Smooth muscle cell of the brain vasculature (primary cell): Measurements from ENCODE around the gene LIAS.
"Not testable (repeated sequence)": the region's sequence is repeated elsewhere in the genome, so short reads cannot be mapped to it uniquely, and the experiment has no call there.

Experiments
- DNase-seq: peaks from one replicate; pipeline ENCODE4 v3.0.0-alpha.2; 2012; ENCODE audit warnings: low read depth, low spot score

The LIAS gene

DNA sequence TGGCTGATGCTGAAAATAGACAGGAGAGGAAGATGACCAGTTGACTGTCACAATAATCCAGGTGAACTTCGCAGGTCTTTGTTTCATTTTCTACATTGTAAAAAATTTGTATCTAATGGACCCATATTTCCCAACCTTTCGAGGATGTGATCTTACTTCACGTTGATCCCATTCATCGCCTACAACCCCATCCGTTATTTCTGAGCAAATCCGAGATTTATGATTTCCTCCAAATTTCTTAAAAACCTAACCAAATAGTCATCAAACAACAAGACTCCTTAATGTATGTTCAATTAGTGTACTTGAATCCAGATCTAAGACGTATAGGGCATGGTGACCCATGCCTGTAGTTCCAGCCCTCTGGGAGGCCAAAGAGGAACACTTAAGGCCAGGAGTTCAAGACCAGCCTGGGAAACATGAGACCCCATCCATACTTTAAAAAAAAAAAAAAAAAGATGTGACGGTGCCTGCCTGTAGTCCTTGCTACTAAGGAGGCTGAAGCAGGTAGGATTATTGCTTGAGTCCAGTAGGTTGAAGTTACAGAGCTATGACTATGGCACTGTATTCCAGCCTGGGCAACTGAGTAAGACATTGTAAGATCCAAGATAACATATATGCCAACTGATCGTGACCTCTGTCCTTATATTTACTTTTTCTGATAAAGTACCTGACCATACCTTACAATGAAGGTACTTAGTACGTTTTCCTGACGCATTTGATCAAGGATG is 5.8 kb upstream of the LIAS start:
- DNase-seq = no peak

DNA sequence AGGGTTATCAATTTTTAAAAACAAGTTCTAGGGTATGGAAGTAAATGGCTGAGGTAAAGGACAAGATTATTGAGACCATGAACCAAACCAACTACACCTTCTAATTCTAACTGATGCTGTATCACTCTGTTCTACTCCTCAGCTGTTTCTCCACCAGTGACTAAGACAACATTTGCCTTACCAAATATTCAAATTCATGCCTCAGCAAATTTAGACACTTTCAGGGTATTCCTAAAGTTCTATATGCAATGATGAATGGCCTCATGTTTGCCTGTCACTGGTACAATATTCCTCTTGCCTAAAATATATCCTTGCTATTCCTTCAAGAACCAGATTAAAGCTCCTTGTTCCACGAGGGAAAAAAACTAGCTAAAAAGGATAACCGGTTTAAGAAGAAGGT is 5.1 kb upstream of the LIAS start:
- no peak for DNase-seq

DNA sequence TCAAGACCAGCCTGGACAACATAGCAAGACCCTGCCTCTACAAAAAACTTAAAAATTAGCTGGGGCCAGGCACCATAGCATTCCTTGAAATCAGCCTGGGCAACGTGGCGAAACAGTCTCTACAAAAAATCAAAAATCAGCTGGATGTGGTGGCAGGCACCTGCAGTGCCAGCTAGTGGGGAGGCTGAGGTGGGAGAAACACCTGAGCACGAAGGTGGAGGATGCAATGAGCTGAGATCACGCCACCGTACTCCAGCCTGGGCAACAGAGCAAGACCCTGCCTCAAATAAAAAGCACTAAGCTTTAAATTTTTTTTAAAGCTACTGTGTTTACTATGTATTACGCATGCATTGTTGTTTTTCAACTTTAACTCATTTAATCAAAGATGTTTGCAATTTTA is 3.4 kb upstream of the LIAS start:
- no peak for DNase-seq

DNA sequence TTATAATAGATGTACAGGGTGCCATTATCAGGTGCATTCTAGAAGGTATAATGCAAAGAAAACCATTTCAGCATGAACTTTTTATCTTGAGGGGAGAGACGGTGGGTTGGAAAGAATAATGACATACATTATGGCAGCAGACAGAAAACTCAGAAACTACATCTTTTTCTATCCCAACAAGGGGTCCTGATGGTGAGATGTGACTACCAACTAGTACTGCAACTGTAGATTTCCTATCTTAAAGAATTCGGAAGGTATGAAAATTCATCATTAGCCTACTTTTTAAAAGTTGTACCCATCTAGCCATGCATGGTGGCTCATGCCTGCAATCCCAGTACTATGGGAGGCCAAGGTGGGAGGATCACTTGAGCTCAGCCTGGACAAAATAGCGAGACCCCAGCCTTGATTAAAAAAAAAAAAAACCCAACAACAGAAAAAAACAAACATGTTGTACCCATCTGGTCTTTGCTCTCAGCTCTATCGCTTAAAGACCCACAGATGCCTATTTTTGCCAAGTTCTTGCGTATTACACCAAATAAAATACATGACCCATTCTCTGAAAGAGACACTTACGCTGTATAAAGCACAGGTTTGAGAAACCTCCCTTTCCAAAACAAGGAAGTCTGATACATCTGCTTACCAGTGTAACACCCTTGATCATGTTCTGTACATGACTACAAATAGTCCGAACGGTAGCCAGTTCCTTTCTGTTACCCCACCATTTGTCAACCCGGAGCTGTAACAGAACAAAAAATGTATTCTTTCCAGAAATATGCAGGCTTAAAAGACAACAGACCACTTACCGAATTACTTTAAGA is 1.7 kb upstream of the LIAS start:
- no peak for DNase-seq

DNA sequence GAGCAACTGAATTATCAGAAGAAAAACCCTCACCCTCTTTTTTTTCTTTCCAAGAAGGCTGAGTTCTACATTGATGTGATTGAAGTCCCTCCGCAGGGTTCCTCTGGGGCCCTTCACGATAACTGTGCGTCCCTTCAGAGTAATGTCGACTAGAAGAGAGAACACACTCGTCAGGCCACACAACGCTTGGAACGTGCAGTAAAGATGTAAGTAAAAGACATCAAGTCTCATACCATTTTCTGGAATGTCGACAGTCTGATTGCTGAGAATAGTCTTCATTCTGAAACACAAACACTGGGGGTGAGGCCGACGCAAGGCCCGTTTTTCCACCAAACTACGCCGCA is 723 bp upstream of the LIAS start:
- not testable (repeated sequence) for DNase-seq

DNA sequence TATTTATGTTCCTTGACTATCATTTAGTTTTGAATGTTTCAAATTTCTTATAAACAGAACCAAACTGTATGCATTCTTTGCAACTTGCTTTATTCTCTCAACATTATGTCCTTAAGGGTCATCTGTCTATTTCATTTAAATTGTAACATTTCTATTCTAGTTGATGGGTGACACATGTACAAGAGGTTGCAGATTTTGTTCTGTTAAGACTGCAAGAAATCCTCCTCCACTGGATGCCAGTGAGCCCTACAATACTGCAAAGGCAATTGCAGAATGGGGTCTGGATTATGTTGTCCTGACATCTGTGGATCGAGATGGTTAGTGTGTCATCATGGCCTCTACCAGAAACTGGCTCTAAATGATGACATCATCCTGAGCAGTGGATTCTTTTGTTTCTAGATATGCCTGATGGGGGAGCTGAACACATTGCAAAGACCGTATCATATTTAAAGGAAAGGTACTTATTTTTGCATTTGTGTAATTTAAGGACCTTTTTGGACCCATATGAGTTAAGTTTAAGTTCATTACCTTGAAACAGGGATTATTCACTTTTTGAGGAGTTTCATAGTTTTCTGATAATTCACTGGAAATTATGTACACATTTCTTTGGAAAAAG is 6.1 kb downstream of the LIAS start:
- peak; percentile 28 for DNase-seq

- DNase-seq = no peak
Measured at GRCh38 chr4:39466747-39467146, 7.9 kb downstream of the LIAS start.

GRCh38 chr4:39467464-39467863 is 8.6 kb downstream of the LIAS start:
- no peak for DNase-seq

- DNase-seq = peak; percentile 71
Measured at GRCh38 chr4:39469429-39470077, 10.7 kb downstream of the LIAS start.

GRCh38 chr4:39470402-39470801 is 11.5 kb downstream of the LIAS start:
- no peak for DNase-seq

DNA sequence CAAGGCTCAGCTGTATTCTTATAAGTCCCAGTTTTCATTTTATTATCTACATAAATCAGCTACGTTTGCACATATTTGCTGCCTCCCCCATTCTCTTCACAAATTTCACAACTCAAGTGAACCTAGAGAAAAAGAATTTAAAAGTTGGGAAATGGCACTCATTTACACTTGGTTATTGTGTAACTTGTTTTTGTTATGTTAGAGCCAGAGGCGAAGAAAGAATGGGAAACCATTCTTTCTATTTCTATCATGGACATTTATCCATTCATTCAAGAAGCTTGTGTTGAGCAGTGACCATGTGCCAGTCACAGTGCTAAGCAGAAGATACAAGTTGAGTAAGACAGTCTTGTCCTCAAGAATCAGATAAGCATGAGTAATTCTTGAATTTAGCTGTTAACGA is 13.5 kb downstream of the LIAS start:
- no peak for DNase-seq

- DNase-seq = no peak
Measured at GRCh38 chr4:39476187-39476895, 17.5 kb downstream of the LIAS start.

GRCh38 chr4:39480251-39480650 is 21.4 kb downstream of the LIAS start:
- DNase-seq = no peak

- no peak for DNase-seq
Measured at GRCh38 chr4:39480902-39481695, 22.2 kb downstream of the LIAS start.

GRCh38 chr4:39484582-39485272 is 25.9 kb downstream of the LIAS start:
- no peak for DNase-seq

DNA sequence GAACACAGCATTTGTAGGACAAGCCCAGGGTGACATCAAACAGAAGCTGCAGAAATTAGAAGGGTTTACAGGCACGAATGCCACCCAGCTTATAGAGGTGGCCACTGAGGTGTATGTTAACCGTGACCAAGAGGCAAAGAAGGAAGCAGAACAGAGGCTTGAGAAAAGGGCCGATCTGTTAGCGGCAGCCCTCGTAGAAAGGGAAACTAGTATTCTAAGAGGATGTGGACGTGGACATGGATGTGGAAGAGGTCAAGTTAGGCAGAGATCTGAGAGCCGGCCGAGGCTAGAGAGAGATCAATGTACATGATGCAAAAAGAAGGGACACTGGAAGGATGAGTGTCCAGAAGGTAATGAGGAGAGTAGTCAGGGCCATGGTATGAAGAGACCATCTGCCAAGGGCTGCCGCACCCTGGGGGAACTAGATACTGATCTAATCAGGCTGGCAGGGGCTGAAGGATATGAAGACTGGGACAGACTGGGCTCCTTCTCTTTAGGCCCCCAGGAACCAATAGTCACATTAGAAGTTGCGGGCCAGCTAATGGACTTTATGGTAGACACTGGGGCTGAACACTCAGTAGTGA is 27.5 kb downstream of the LIAS start:
- no peak for DNase-seq

DNA sequence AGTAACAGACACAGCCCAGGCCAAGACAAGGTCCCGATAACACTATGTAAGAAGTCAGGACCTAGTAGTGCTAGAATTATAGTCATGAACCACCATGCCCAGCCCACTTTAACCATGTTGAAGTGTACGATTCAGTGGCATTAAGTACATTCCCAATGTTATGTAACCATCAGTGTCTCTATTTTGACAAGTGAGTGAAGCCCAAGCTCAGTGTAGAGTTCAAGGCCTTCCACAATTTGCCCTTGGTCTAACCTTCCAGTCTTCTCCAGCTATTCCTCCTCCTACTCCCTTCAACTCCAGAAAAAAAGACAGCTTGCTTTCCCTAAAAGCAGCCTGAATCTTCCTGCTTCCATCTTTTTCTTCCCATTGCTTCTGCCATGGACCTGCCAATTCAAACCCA is 31.5 kb downstream of the LIAS start:
- DNase-seq = no peak

DNA sequence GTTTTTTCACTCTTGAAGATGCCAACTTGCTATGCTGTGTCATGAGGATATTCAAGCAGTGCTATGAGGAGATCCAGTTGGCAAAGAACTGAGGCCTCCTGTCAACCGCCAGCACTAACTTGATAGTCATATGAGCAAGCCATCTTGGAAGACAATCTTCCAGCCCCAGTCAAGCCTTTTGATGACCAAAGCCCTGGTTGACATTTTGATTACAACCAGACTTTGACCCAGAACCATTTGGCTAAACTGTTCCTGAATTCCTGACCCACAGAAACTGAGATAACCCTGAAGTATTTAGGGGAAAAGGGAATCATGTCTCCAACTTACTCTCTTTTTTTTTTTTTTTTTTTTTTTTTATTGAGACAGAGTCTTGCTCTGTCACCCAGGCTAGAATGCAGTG is 35.5 kb downstream of the LIAS start:
- no peak for DNase-seq

- DNase-seq = no peak
Measured at GRCh38 chr4:39495446-39496213, 36.8 kb downstream of the LIAS start.
